ENCODE data around the gene AGRN. TPM values are rescaled to one million over a fixed set of nuclear protein-coding genes. Genes with fewer than 3 reads are reported as not detected.
"Not testable (repeated sequence)": the region's sequence is repeated elsewhere in the genome, so short reads cannot be mapped to it uniquely, and the experiment has no call there.

Gene AGRN
- total RNA-seq, 2 donors from 2014 or later, result 18.8 to 26.8 TPM

GRCh38 chr1:1058088-1058905 is 38.4 kb downstream of the AGRN start:
- DNase-seq (ENCODE audit: low spot score), result no peak
- intact Hi-C loops (cut with DNase I), result no loop called here

GRCh38 chr1:1058921-1059493 is 39.1 kb downstream of the AGRN start:
- no peak for DNase-seq (ENCODE audit: low spot score)
- intact Hi-C loops (cut with DNase I), result no loop called here

- intact Hi-C loops (cut with DNase I), result loop anchor here in 1 of 2 donors (5.0 kb wide), 1 partner anchor 77 kb away; the partner anchor contains the start of gene PERM1
- peak; percentile 97 for DNase-seq (ENCODE audit: low spot score)
Observed at GRCh38 chr1:1059494-1060280, 39.8 kb downstream of the AGRN start.

- DNase-seq (ENCODE audit: low spot score), result no peak
- intact Hi-C loops (cut with DNase I), result loop anchor here in 1 of 2 donors (5.0 kb wide), 1 partner anchor 78 kb away; the partner anchor contains the start of gene PERM1
Observed at GRCh38 chr1:1060281-1061000, 40.5 kb downstream of the AGRN start.

- DNase-seq (ENCODE audit: low spot score), result no peak
- intact Hi-C loops (cut with DNase I), result loop anchor here in 1 of 2 donors (5.0 kb wide), 1 partner anchor 80 kb away; the partner anchor contains the start of gene PERM1
Observed at GRCh38 chr1:1061682-1062345, 41.9 kb downstream of the AGRN start.

GRCh38 chr1:1062348-1063163 is 42.6 kb downstream of the AGRN start:
- DNase-seq (ENCODE audit: low spot score), result no peak
- intact Hi-C loops (cut with DNase I), result loop anchor here in 1 of 2 donors (5.0 kb wide), 1 partner anchor 80 kb away; the partner anchor contains the start of gene PERM1

- intact Hi-C loops (cut with DNase I), result loop anchor here in 1 of 2 donors (5.0 kb wide), 1 partner anchor 81 kb away; the partner anchor contains the start of gene PERM1
- no peak for DNase-seq (ENCODE audit: low spot score)
Observed at GRCh38 chr1:1063261-1063944, 43.5 kb downstream of the AGRN start.

- intact Hi-C loops (cut with DNase I), result loop anchor here in 1 of 2 donors (5.0 kb wide), 1 partner anchor 82 kb away; the partner anchor contains the start of gene PERM1
- no peak for DNase-seq (ENCODE audit: low spot score)
Observed at GRCh38 chr1:1063945-1064831, 44.3 kb downstream of the AGRN start.

GRCh38 chr1:1065265-1065939 is 45.5 kb downstream of the AGRN start:
- intact Hi-C loops (cut with DNase I), result no loop called here
- no peak for DNase-seq (ENCODE audit: low spot score)

- intact Hi-C loops (cut with DNase I); DNase-seq (ENCODE audit: low spot score): not testable (repeated sequence)
Observed at GRCh38 chr1:1065940-1066304, 46.0 kb downstream of the AGRN start.

GRCh38 chr1:1066403-1067283 is 46.7 kb downstream of the AGRN start:
- DNase-seq (ENCODE audit: low spot score), result no peak
- intact Hi-C loops (cut with DNase I), result no loop called here

GRCh38 chr1:1067284-1067859 is 47.5 kb downstream of the AGRN start:
- intact Hi-C loops (cut with DNase I), result no loop called here
- no peak for DNase-seq (ENCODE audit: low spot score)

- DNase-seq (ENCODE audit: low spot score), result no peak
- intact Hi-C loops (cut with DNase I), result no loop called here
Observed at GRCh38 chr1:1067860-1068516, 48.1 kb downstream of the AGRN start.

GRCh38 chr1:1068517-1069055 is 48.7 kb downstream of the AGRN start:
- DNase-seq (ENCODE audit: low spot score), result no peak
- intact Hi-C loops (cut with DNase I), result no loop called here

Data from posterior vena cava (tissue), 2 donors.